22Rv1 (cell line): Measurements from ENCODE around the gene MSI2.

Source experiments
- ZFX ChIP-seq: fragments of 450-650 bp; IDR thresholded peaks from 2 replicates; pipeline ENCODE4 v1.6.1; 2017; ENCODE audit warnings: antibody characterized with exemption, borderline replicate concordance
- TF ChIP-seq, protein P1 (sequence below): fragments of 450-650 bp; IDR thresholded peaks from 2 replicates; pipeline ENCODE4 v1.5.1; 2017; ENCODE audit warnings: mild to moderate bottlenecking

DNA sequence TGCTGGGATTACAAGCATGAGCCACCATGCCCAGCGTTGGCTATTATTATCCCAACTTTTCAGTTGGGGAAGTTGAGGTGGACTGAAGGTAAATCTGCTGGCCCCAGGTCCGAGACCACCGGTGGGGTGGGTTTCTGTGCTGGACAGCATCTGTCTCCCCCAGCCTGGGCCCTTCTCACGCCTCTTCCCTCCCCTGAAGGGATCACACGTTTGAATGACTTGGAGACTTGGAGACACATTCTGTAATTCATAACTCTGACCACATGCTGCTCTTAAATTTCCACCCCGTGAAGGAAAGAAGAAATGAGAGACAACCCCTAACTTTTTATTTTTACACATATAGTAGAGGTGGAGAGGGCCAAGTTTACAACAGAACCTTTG, 109.8 kb downstream of the MSI2 start:
- TF ChIP-seq, protein P1, sequence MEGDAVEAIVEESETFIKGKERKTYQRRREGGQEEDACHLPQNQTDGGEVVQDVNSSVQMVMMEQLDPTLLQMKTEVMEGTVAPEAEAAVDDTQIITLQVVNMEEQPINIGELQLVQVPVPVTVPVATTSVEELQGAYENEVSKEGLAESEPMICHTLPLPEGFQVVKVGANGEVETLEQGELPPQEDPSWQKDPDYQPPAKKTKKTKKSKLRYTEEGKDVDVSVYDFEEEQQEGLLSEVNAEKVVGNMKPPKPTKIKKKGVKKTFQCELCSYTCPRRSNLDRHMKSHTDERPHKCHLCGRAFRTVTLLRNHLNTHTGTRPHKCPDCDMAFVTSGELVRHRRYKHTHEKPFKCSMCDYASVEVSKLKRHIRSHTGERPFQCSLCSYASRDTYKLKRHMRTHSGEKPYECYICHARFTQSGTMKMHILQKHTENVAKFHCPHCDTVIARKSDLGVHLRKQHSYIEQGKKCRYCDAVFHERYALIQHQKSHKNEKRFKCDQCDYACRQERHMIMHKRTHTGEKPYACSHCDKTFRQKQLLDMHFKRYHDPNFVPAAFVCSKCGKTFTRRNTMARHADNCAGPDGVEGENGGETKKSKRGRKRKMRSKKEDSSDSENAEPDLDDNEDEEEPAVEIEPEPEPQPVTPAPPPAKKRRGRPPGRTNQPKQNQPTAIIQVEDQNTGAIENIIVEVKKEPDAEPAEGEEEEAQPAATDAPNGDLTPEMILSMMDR = no peak
- no peak for TF ChIP-seq ZFX
